IMR-90 (cell line): ENCODE results near the gene ACOX3. TPM values are rescaled to one million over a fixed set of nuclear protein-coding genes. Genes with fewer than 3 reads are reported as not detected.

Source experiments
- ATAC-seq: fragments of 200-7000 bp; cut with Tn5 transposase; 2 replicates; pipeline ENCODE4 v1.9.1; 2020; ENCODE audit warnings: low read depth, mild to moderate bottlenecking, moderate library complexity
- BruUV-seq: library from RNA; stranded (reverse); fragments of 400-500 nt; replicated peaks from 2 replicates; lab custom pipeline; 2021; lab: Mats Ljungman, UMichigan
- CTCF ChIA-PET: fragments of 300-600 bp; formaldehyde crosslinking; extraction: SDS; loops from one replicate; lab custom pipeline; 2021; ENCODE audit warnings: antibody characterized with exemption; lab: Yijun Ruan, JAX
- POLR2A ChIA-PET: fragments of 300-600 bp; sonication (Branson Sonifier 250); formaldehyde crosslinking; loops from one replicate; lab custom pipeline; 2022; ENCODE audit warnings: antibody characterized with exemption; ENCODE audit not compliant: unreplicated experiment; lab: Charles Lee
- DNase-seq: peaks from one replicate; pipeline ENCODE4 v3.0.0; 2013
- H2AFZ ChIP-seq: replicated peaks from 2 replicates; pipeline ENCODE3; 2013; ENCODE audit warnings: low read length, mild to moderate bottlenecking; ENCODE audit not compliant: poor library complexity
- H2AK5ac ChIP-seq: 2 replicates; pipeline ENCODE4 v1.6.1; 2013; ENCODE audit warnings: low read depth, low read length, inconsistent platforms
- H2AK9ac ChIP-seq: replicated peaks from 2 replicates; pipeline ENCODE3; 2013; ENCODE audit warnings: mild to moderate bottlenecking, low read depth, low read length, moderate library complexity; ENCODE audit not compliant: poor library complexity
- H2BK120ac ChIP-seq: 2 replicates; pipeline ENCODE4 v1.6.1; 2013; ENCODE audit warnings: low read depth, low read length, inconsistent platforms
- H2BK15ac ChIP-seq: 3 replicates; pipeline ENCODE4 v1.6.1; 2013; ENCODE audit warnings: low read depth, low read length, inconsistent platforms
- H2BK20ac ChIP-seq: 2 replicates; pipeline ENCODE4 v1.6.1; 2013; ENCODE audit warnings: low read depth, mild to moderate bottlenecking, inconsistent platforms, low read length, moderate library complexity
- H2BK5ac ChIP-seq: 2 replicates; pipeline ENCODE4 v1.6.1; 2013; ENCODE audit warnings: mild to moderate bottlenecking, low read depth, low read length, inconsistent platforms; ENCODE audit not compliant: poor library complexity, severe bottlenecking
- H3K14ac ChIP-seq: replicated peaks from 2 replicates; pipeline ENCODE4 v1.6.1; 2013; ENCODE audit warnings: low read depth, low read length, inconsistent platforms
- H3K18ac ChIP-seq: 2 replicates; pipeline ENCODE4 v1.6.1; 2013; ENCODE audit warnings: low read depth, low read length, control low read depth
- H3K23ac ChIP-seq: 2 replicates; pipeline ENCODE4 v1.6.1; 2013; ENCODE audit warnings: low read depth, low read length, inconsistent platforms
- H3K27ac ChIP-seq: 2 replicates; pipeline ENCODE4 v1.5.1; 2013; ENCODE audit warnings: mild to moderate bottlenecking, control low read depth, low read length; ENCODE audit not compliant: insufficient read depth
- H3K27me3 ChIP-seq: 2 replicates; pipeline ENCODE4 v1.6.1; 2013; ENCODE audit warnings: low read length; ENCODE audit not compliant: control insufficient read depth, insufficient read depth
- H3K36me3 ChIP-seq: 2 replicates; pipeline ENCODE4 v1.6.1; 2013; ENCODE audit warnings: low read length, mixed read lengths; ENCODE audit not compliant: control insufficient read depth, insufficient read depth
- H3K4ac ChIP-seq: 2 replicates; pipeline ENCODE4 v1.6.1; 2013; ENCODE audit warnings: low read depth, low read length, inconsistent platforms
- H3K4me1 ChIP-seq: 2 replicates; pipeline ENCODE4 v1.6.1; 2013; ENCODE audit warnings: low read length, mixed read lengths; ENCODE audit not compliant: control insufficient read depth, insufficient read depth
- H3K4me2 ChIP-seq: 2 replicates; pipeline ENCODE4 v1.6.1; 2013; ENCODE audit warnings: low read depth, mild to moderate bottlenecking, control low read depth, low read length, moderate library complexity
- H3K4me3 ChIP-seq: 2 replicates; pipeline ENCODE4 v1.5.1; 2013; ENCODE audit warnings: low read depth, mild to moderate bottlenecking, control low read depth, low read length, moderate library complexity; ENCODE audit not compliant: insufficient read depth
- H3K56ac ChIP-seq: 2 replicates; pipeline ENCODE4 v1.6.1; 2013; ENCODE audit warnings: low read length, inconsistent platforms; ENCODE audit not compliant: insufficient read depth; ENCODE audit errors: extremely low read depth
- H3K79me1 ChIP-seq, 2 experiments: 2 replicates each; pipeline ENCODE4 v1.6.1; 2013; ENCODE audit warnings: low read length in 2 of 2, inconsistent platforms in 1 of 2, low read depth in 1 of 2
- H3K9ac ChIP-seq: 2 replicates; pipeline ENCODE4 v1.6.1; 2013; ENCODE audit warnings: low read depth, low read length, control low read depth
- H3K9me1 ChIP-seq: 2 replicates; pipeline ENCODE4 v1.6.1; 2013; ENCODE audit warnings: low read length, inconsistent platforms; ENCODE audit not compliant: insufficient read depth
- H3K9me3 ChIP-seq: 2 replicates; pipeline ENCODE4 v1.6.1; 2013; ENCODE audit warnings: low read length; ENCODE audit not compliant: control insufficient read depth, insufficient read depth
- H4K20me1 ChIP-seq: 2 replicates; pipeline ENCODE4 v1.6.1; 2013; ENCODE audit warnings: low read length, inconsistent platforms; ENCODE audit not compliant: insufficient read depth
- H4K5ac ChIP-seq: 2 replicates; pipeline ENCODE4 v1.6.1; 2013; ENCODE audit warnings: mild to moderate bottlenecking, low read depth, low read length, control low read depth
- H4K8ac ChIP-seq, 2 experiments: 2 replicates each; pipeline ENCODE4 v1.6.1; 2013; ENCODE audit warnings: low read depth in 2 of 2, low read length in 2 of 2, control low read depth in 1 of 2, inconsistent platforms in 1 of 2
- H4K91ac ChIP-seq: 2 replicates; pipeline ENCODE4 v1.6.1; 2013; ENCODE audit warnings: low read depth, low read length, inconsistent platforms; ENCODE audit not compliant: insufficient read depth
- BHLHE40 ChIP-seq: fragments of 150-350 bp; IDR thresholded peaks from 2 replicates; pipeline ENCODE4 v1.6.1; 2016; ENCODE audit warnings: mild to moderate bottlenecking, low read depth, low read length
- CHD1 ChIP-seq: IDR thresholded peaks from 2 replicates; pipeline ENCODE4 v1.6.1; 2012; ENCODE audit warnings: low read depth, low read length, improper control_type of control experiment
- FOS ChIP-seq: fragments of 150-350 bp; IDR thresholded peaks from 2 replicates; pipeline ENCODE4 v1.6.1; 2016; ENCODE audit warnings: low read depth, low read length
- MAFK ChIP-seq: IDR thresholded peaks from 2 replicates; pipeline ENCODE4 v1.6.1; 2012; ENCODE audit warnings: low read depth, low read length, improper control_type of control experiment
- MAZ ChIP-seq: IDR thresholded peaks from 2 replicates; pipeline ENCODE4 v1.6.1; 2012; ENCODE audit warnings: low read depth, mild to moderate bottlenecking, low read length, improper control_type of control experiment, moderate library complexity, borderline replicate concordance
- MXI1 ChIP-seq: IDR thresholded peaks from 2 replicates; pipeline ENCODE4 v1.6.1; 2012; ENCODE audit warnings: low read depth, mild to moderate bottlenecking, low read length, moderate library complexity, borderline replicate concordance
- NFE2L2 ChIP-seq: fragments of 150-350 bp; IDR thresholded peaks from 2 replicates; pipeline ENCODE4 v1.6.1; 2016; ENCODE audit warnings: low read depth, mild to moderate bottlenecking, low read length
- POLR2A ChIP-seq: IDR thresholded peaks from 2 replicates; pipeline ENCODE4 v1.6.1; 2012; ENCODE audit warnings: mild to moderate bottlenecking, low read depth, low read length
- RAD21 ChIP-seq: IDR thresholded peaks from 2 replicates; pipeline ENCODE4 v1.6.1; 2012; ENCODE audit warnings: low read length, improper control_type of control experiment
- RCOR1 ChIP-seq: IDR thresholded peaks from 2 replicates; pipeline ENCODE4 v1.6.1; 2012; ENCODE audit warnings: mild to moderate bottlenecking, low read length, improper control_type of control experiment; ENCODE audit not compliant: insufficient replicate concordance
- RFX5 ChIP-seq: IDR thresholded peaks from 2 replicates; pipeline ENCODE4 v1.8.0; 2012; ENCODE audit warnings: low read depth, mild to moderate bottlenecking, low read length, moderate library complexity
- SMC3 ChIP-seq: fragments of 150-350 bp; IDR thresholded peaks from 2 replicates; pipeline ENCODE4 v1.6.1; 2016; ENCODE audit warnings: low read depth, mild to moderate bottlenecking, antibody characterized with exemption, low read length, moderate library complexity
- USF2 ChIP-seq: fragments of 150-350 bp; IDR thresholded peaks from 2 replicates; pipeline ENCODE4 v1.6.1; 2017; ENCODE audit warnings: mild to moderate bottlenecking, antibody characterized with exemption, low read length, low read depth
- WGBS, 2 experiments: methylation state at CpG; one replicate each; pipeline versions ENCODE4 v1.1.5 to v1.1.7; 2013; ENCODE audit warnings: missing lambda C conversion rate in 2 of 2; ENCODE audit not compliant: insufficient read length in 1 of 2; ENCODE audit errors: extremely low coverage in 2 of 2; 5-methylcytosine and 5-hydroxymethylcytosine counted together
- dilution Hi-C: fragments of 300-500 bp; cut with HindIII; formaldehyde crosslinking; loops from one replicate; pipeline ENCODE4 v1.14.3; 2018; ENCODE audit warnings: low sequenced_read_pairs; ENCODE audit not compliant: unreplicated experiment
- in situ Hi-C: fragments of 300-500 bp; cut with MboI; formaldehyde crosslinking; loops from 3 replicates; pipeline ENCODE4 v1.14.3; 2019; ENCODE audit warnings: low sequenced_read_pairs, inconsistent platforms, mixed read lengths
- intact Hi-C: fragments of 100-400 bp; cut with micrococcal nuclease; formaldehyde crosslinking; loops from 2 replicates; pipeline ENCODE4 v1.10.0; 2022
- polyA plus RNA-seq, 3 experiments: library from polyadenylated mRNA; depleted of rRNA; stranded (reverse); fragments of >200 nt; gene quantifications; 2 replicates each; pipeline ENCODE4 v1.2.3, GENCODE V29; 2012; ENCODE audit warnings: low replicate concordance in 1 of 3
- total RNA-seq: library from RNA; depleted of rRNA; stranded (reverse); fragments of >200 nt; gene quantifications from 2 replicates; pipeline ENCODE4 v1.2.3, GENCODE V29; 2012
- TF ChIP-seq, protein P1 (sequence below): conservative IDR thresholded peaks from 2 replicates; pipeline ENCODE4 v1.5.1; 2012; ENCODE audit warnings: mild to moderate bottlenecking, low read depth, low read length, improper control_type of control experiment
- TF ChIP-seq, protein P2 (sequence below): fragments of 150-350 bp; IDR thresholded peaks from 2 replicates; pipeline ENCODE4 v1.6.1; 2016; ENCODE audit warnings: low read depth, mild to moderate bottlenecking, low read length, moderate library complexity, borderline replicate concordance

Gene ACOX3
- total and polyA plus RNA-seq, 2 of the 4 experiments (the other 2 are of a cell fraction): 15.2 to 25.8 TPM

GRCh38 chr4:8442596-8443358, 2.3 kb upstream of the ACOX3 start:
- Histone ChIP-seq H4K20me1 (peaks cover 25% of the 10 kb centered on the region; the same call in 1 of the 2 replicates), H3K23ac (no peak overlapping the region), H3K18ac (no peak overlapping the region), H2BK20ac (no peak overlapping the region), H3K4me1 (peaks cover 5% of the 10 kb centered on the region; the same call in 1 of the 2 replicates), H3K4me2 (no peak overlapping the region), H4K91ac (no peak overlapping the region), H3K9ac (no peak overlapping the region), H3K27me3 (no peaks in the 10 kb centered on the region), H3K36me3 (peaks cover 10% of the 10 kb centered on the region; the same call in 1 of the 2 replicates), H3K14ac (no peak overlapping the region), H2BK5ac (no peak overlapping the region), H3K9me3 (no peaks in the 10 kb centered on the region), H2BK120ac (no peak overlapping the region), H2AK9ac (no peak overlapping the region), H3K4me3 (no peak overlapping the region), H2BK15ac (no peak overlapping the region), H3K4ac (no peak overlapping the region), H3K56ac (no peak overlapping the region), H4K5ac (no peak overlapping the region), H4K8ac (no peak overlapping the region), H3K27ac (no peak overlapping the region), H2AFZ (no peak overlapping the region), H3K9me1 (peaks cover 6% of the 10 kb centered on the region; the same call in 1 of the 2 replicates), H3K79me1 (peaks cover 27 to 71% of the 10 kb centered on the region in 2 experiments), H2AK5ac (no peak overlapping the region)
- in situ Hi-C loops: loop anchor here (25.0 kb wide), 1 partner anchor 1645 kb away; no protein-coding TSS in a partner anchor
- dilution Hi-C loops: no loop called here
- CTCF ChIA-PET: no interaction called here
- WGBS, 2 experiments: 89% methylated on average over 5 of the region's 10 CpGs; no CpG with 5 or more reads in 1 of the 2 experiments
- intact Hi-C loops: no loop called here
- POLR2A ChIA-PET: no interaction called here
- no TSS peak for BruUV-seq
- DNase-seq: no peak
- no peak for ATAC-seq
- TF ChIP-seq POLR2A (no peak), FOS (no peak), MAZ (no peak), RCOR1 (no peak), RFX5 (no peak), MAFK (no peak), MXI1 (no peak), SMC3 (no peak), BHLHE40 (no peak), NFE2L2 (no peak), USF2 (no peak), CHD1 (no peak), RAD21 (no peak)
- TF ChIP-seq, protein P1, sequence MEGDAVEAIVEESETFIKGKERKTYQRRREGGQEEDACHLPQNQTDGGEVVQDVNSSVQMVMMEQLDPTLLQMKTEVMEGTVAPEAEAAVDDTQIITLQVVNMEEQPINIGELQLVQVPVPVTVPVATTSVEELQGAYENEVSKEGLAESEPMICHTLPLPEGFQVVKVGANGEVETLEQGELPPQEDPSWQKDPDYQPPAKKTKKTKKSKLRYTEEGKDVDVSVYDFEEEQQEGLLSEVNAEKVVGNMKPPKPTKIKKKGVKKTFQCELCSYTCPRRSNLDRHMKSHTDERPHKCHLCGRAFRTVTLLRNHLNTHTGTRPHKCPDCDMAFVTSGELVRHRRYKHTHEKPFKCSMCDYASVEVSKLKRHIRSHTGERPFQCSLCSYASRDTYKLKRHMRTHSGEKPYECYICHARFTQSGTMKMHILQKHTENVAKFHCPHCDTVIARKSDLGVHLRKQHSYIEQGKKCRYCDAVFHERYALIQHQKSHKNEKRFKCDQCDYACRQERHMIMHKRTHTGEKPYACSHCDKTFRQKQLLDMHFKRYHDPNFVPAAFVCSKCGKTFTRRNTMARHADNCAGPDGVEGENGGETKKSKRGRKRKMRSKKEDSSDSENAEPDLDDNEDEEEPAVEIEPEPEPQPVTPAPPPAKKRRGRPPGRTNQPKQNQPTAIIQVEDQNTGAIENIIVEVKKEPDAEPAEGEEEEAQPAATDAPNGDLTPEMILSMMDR: no peak
- TF ChIP-seq, protein P2, sequence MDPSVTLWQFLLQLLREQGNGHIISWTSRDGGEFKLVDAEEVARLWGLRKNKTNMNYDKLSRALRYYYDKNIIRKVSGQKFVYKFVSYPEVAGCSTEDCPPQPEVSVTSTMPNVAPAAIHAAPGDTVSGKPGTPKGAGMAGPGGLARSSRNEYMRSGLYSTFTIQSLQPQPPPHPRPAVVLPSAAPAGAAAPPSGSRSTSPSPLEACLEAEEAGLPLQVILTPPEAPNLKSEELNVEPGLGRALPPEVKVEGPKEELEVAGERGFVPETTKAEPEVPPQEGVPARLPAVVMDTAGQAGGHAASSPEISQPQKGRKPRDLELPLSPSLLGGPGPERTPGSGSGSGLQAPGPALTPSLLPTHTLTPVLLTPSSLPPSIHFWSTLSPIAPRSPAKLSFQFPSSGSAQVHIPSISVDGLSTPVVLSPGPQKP: no peak
